ENCODE data around the gene NAXD.
"Not testable (repeated sequence)": the region's sequence is repeated elsewhere in the genome, so short reads cannot be mapped to it uniquely, and the experiment has no call there.

NAXD gene

GRCh38 chr13:110643324-110643723 is 28.0 kb downstream of the NAXD start:
- DNase-seq (ENCODE audit: low read depth in 2 of 2), result no peak

GRCh38 chr13:110643768-110644421 is 28.6 kb downstream of the NAXD start:
- DNase-seq (ENCODE audit: low read depth in 2 of 2), result no peak

DNA sequence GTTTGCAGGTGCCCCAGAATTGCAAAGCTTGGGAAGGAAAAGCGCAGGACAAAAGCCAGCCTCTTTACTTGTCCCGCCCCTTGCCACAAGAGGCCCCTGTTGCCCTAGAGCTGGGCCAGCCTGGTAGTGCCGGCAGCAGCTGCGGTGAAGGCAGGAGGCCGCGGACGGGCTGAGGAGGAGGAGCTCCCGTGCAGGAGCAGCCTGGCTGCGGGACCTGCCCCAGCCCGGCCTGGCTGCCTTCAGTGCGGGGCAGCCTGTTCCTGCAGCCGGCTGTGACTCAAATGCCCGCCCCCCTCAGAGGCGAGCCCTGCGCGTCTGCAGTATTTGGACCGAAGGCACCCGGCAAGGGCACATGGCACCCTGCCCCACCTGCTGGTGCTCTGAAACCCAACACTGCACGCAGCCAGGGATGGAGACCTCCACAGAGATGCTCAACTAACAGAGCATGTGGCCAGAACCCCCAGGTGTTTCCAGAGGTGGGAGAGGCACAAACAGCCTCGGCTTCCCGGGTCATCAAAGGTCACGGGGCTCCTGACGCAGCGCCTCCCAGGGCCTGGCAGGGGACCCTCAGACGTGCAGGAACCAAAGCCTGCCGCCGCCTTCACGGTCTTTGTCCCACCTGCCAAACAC is 29.7 kb downstream of the NAXD start:
- DNase-seq (ENCODE audit: low read depth in 2 of 2), result peak; percentile 19 to 28

- DNase-seq (ENCODE audit: low read depth in 2 of 2), result no peak
These were observed 30.4 kb downstream of the NAXD start for GRCh38 chr13:110645750-110646149.

DNA sequence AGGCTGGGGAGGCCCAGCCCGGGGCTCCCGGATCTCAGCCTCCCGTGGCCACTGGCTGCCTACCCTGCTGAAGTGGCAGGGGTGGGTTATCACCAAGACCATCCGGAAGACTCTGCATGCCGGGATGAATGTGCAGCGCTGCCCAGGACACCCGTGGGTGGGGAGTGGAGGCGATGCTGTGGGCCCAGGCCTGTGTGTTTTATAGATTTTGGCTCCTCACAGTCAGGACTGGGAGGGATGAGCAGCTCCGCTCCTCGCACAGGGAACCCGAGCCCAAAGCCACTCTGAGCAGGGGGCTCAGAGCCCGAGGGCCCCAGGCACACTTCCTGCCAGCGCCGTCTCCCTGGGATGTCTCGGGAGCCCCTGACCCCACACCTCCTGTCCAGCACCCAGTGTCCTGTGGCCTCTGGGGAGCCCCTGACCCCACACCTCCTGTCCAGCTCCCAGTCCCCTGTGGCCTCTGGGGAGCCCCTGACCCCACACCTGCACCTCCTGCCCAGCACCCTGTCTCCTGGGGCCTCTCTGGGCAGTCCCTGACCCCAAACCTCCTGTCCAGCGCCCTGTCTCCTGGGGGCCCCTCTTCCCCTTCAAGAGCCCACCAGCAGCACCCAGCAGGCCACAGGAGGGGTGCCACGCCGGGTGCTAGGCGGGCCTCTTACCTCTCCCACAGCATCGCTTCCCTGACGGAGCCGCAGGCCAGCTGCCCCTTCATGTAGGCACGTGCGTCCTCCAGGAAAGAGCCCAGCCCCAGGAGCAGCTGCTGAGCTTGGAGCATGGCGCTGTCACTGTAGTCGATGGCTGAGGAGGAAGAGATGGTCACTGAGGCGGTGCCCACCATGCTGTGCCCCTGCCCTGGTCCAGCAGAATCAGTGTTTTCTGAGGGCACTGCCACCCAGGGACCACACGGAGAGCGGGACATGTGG is 31.4 kb downstream of the NAXD start:
- no peak for DNase-seq (ENCODE audit: low read depth in 2 of 2)

DNA sequence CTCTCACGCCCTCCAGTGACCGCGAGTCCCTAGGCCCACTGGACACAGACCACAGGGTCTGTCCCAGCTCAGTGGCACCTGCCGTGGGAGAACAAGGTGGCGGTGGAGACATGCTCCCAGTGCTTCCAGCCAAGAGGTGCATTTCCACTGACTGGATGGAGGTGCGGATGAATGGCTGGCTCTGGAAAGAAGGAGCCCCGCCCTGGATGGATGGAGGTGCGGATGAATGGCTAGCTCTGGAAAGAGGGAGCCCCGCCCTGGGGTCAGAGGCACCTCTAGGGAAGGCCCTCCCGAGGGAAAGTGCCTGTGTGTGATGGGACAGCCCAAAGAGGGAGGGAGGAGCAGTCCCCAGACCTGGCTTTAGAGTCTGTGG is 32.0 kb downstream of the NAXD start:
- DNase-seq (ENCODE audit: low read depth in 2 of 2), result no peak

- DNase-seq (ENCODE audit: low read depth in 2 of 2), result no peak
These were observed 32.9 kb downstream of the NAXD start for GRCh38 chr13:110648146-110648819.

DNA sequence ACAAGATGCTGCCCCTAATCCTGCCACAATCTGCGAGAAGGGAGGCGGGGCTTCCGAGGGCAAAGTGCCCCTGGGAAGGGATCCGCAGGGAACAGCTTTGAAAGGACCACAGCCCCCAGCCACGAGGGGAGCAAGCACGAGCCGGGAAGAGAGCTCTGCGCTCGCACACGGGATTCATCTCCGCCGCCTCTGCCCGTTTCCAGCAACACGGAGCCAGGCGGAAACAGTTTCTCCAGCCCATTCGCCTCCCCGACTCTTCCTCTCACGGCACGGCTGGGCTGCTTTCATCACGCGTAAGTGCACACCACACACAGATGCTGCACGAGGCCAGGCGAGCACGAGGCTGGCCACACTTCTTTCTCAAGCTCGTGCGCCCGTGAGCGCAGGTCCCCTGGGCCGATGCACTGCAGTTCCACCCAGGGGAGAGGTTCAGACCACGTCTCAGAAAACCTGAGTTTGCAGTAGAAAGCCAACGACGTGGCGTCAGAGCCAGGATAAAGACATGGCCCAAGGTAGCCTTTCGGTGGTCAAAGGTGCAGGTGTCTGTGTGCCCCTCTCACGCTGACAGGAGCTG is 33.6 kb downstream of the NAXD start:
- no peak for DNase-seq (ENCODE audit: low read depth in 2 of 2)

DNA sequence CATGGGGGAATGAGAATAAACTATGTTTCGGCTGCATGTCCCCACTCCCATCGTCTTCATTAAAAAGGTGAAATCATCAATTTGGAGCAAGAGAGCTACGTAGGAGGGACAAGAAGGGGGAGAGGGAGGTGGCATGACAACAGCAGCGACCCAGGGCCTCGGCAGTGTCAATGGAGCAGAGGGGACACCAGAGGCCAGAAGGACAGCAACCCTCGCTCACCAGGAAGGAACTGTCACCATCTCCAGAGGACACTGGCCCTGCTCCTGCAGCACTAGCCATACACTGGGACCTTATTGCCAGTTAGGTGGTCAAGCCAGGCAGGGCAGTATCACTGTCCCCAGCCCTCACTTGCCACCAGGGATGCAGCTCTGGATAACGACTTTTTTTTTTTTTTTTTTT is 34.2 kb downstream of the NAXD start:
- DNase-seq (ENCODE audit: low read depth in 2 of 2), result no peak

DNA sequence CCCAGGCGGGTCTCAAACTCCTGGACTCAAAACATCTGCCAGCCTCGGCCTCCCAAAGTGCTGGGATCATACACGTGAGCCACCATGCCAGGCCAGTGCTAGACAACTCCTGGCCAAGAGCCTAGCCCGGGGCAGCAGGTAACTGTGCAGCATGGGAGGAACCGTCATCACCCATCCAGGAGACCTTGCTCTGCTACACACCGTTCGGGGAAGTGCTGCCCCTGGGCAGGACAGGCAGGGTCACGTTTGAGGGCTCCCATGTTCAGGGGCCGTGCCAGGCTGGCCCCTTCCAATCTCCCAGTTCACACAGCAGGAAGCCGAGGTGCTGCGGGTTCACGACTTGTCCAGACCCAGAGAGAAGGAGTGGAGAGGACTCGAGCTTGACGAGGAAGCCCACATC is 35.1 kb downstream of the NAXD start:
- no peak for DNase-seq (ENCODE audit: low read depth in 2 of 2)

GRCh38 chr13:110651271-110651670 is 35.9 kb downstream of the NAXD start:
- DNase-seq (ENCODE audit: low read depth in 2 of 2), result no peak

DNA sequence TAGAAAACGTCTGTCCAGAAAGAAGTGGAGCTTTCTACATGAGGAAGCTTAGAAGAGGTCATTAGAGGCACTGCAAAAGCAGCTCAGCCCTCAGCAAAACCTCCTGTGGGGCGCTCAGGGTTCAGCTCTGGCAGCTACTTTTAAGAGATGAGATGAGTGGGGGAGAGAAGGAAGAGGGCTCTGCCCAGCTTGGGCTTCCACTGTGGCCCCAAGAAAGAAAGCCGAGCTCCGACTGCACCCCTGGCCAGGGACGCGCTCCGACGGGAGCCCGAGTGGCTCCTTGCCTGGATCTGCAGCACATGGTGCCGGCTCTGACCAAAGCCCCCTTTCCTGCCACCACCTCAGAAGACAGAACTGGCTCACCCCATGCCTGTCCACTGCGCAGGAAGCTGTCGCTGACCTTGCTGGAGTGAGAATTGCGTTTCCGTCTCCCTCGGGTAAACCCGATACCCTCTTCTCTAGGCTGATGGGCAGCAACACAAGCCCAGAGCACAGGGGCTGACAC is 36.4 kb downstream of the NAXD start:
- DNase-seq (ENCODE audit: low read depth in 2 of 2), result no peak

DNA sequence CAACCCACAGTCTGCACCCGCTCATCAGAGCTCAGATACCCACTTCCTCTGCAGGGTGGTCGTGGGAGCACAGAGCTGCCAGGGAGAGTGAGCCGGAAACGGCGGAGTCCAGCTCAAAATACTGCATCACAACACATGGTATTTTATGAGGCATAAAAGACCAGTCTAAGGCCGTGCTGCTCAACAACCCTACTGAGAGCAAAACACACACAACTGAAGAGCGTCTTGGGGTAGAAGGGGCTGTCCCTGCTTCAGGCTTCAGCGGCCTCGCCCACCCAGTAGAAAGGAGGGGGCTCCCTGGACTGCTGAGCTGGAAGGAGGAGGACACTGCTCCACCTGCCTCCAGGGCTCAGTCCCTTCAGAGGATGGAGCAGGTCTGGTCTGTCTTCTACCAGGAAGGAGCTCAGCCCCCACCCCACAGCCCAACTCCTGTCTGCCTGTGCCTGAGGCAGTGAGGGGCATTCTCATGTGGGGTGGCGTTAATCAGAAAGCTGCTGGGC is 36.9 kb downstream of the NAXD start:
- no peak for DNase-seq (ENCODE audit: low read depth in 2 of 2)

DNA sequence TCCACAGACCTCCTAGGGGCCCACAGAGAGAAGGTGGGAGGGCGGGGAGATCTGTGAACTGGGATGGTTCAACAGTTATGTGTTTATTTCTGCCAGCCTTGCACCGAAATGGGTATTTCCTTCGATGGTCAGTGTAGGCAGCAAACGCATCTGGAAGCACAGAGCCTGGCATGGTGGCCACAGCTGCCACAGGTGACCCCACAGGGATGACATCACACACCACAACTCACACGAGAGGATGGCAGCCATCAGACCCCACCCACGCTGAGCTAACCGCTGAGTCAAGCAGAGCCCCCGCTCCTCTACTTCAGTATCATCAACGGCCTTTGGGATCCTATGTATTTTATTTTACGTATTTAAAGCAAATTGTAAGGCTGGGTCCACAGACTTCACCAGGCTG is 37.4 kb downstream of the NAXD start:
- no peak for DNase-seq (ENCODE audit: low read depth in 2 of 2)

- no peak for DNase-seq (ENCODE audit: low read depth in 2 of 2)
These were observed 37.9 kb downstream of the NAXD start for GRCh38 chr13:110653271-110653670.

DNA sequence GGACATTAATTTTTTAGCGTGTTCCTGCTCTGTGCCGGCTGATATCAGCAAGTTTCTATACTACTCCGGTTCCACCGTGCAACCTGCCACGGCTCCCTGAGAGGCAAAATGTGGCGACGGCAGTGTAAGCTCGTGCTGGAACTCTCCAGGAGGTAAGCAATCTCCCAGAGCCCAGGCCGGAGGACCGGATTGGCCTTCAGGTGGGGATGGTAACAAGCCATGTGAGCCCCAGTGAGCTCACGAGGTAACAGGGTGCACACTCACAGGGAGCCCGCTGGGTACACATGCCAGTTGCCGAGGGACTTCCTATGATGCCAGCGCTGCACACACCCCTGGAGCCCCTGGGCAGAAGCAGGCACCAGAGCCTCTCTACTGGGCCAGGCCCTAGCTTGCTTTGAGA is 38.5 kb downstream of the NAXD start:
- DNase-seq (ENCODE audit: low read depth in 2 of 2), result no peak

DNA sequence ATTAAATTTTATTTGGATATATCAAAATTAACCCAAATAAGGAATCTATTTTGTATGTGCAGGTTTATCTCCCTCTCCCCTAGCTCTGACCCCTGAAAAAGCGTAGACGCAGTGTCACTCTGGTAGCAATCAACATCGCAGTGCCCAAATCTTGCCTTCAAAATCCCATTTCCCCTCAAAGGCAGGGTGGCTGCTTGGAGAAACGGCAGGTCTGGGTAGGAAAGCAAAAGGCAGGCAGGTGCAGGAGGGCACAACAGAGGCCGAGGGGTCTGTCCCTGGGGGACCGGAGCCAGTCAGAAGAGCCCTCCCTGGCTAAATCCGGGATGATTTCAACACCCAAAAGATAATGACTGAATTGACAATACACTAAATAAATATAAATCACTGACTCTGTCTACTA is 41.9 kb downstream of the NAXD start:
- DNase-seq (ENCODE audit: low read depth in 2 of 2), result no peak

GRCh38 chr13:110658218-110658911 is 43.0 kb downstream of the NAXD start:
- DNase-seq (ENCODE audit: low read depth in 2 of 2), result not testable (repeated sequence)

GRCh38 chr13:110661256-110661655 is 45.9 kb downstream of the NAXD start:
- DNase-seq (ENCODE audit: low read depth in 2 of 2), result no peak

GRCh38 chr13:110662091-110662490 is 46.7 kb downstream of the NAXD start:
- no peak for DNase-seq (ENCODE audit: low read depth in 2 of 2)

Data from stimulated activated CD8-positive, alpha-beta memory T cell treated with anti-CD3 and anti-CD28 coated beads, Interleukin-15, amount 100 ng/mL, for 48 hours (primary cell).